Measurements from ENCODE around the gene MKNK2. TPM values are rescaled to one million over a fixed set of nuclear protein-coding genes. Genes with fewer than 3 reads are reported as not detected.

MKNK2 gene
- total and polyA plus RNA-seq, 11 donors: 110 to 318 (median 155) TPM

GRCh38 chr19:1999856-2000515 lies 51.1 kb downstream of the MKNK2 start:
- peaks cover 0 to 5% (median 0%) of the 10 kb centered on the region in 12 donors for H3K9me3 ChIP-seq
- ATAC-seq (no peak), DNase-seq (no peak)
- H3K27ac ChIP-seq: no peak overlapping the region
- H3K4me1 ChIP-seq: no peaks in the 10 kb centered on the region
- no peaks in the 10 kb centered on the region for H3K27me3 ChIP-seq
- 88 to 93% (median 92%) methylated on average over 21 to 26 of the region's 26 CpGs for WGBS, 4 donors
- intact Hi-C loops (cut with DNase I): no loop called here
- peaks cover 0 to 60% (median 33%) of the 10 kb centered on the region in 9 donors for H3K36me3 ChIP-seq
- H3K4me3 ChIP-seq: no peak overlapping the region
- TF ChIP-seq CTCF (IDR thresholded peaks at IDR 0.05) (no peak), POLR2A (IDR thresholded peaks at IDR 0.05) (no peak)

GRCh38 chr19:1998712-1999708 lies 52.0 kb downstream of the MKNK2 start:
- 92 to 96% (median 95%) methylated on average over 43 to 52 of the region's 52 CpGs for WGBS, 4 donors
- peaks cover 0 to 67% (median 39%) of the 10 kb centered on the region in 9 donors for H3K36me3 ChIP-seq
- ATAC-seq: peak in 2 of 4 donors; percentile 6 to 10
- DNase-seq: no peak
- TF ChIP-seq CTCF (IDR thresholded peaks at IDR 0.05) (no peak), POLR2A (IDR thresholded peaks at IDR 0.05) (no peak)
- no peak overlapping the region for H3K27ac ChIP-seq
- peaks cover 0 to 5% (median 0%) of the 10 kb centered on the region in 12 donors for H3K9me3 ChIP-seq
- no peaks in the 10 kb centered on the region for H3K4me1 ChIP-seq
- intact Hi-C loops (cut with DNase I): no loop called here
- H3K27me3 ChIP-seq: no peaks in the 10 kb centered on the region
- H3K4me3 ChIP-seq: no peak overlapping the region

GRCh38 chr19:1997353-1998233 lies 53.5 kb downstream of the MKNK2 start:
- 91 to 95% (median 93%) methylated on average over 29 to 31 of the region's 31 CpGs for WGBS, 4 donors

More at GRCh38 chr19:1997353-1998233, 53.5 kb downstream of the MKNK2 start:
- Histone ChIP-seq H3K27me3 (no peaks in the 10 kb centered on the region), H3K27ac (no peak overlapping the region), H3K4me3 (no peak overlapping the region), H3K4me1 (no peaks in the 10 kb centered on the region), H3K9me3 (peaks cover 0 to 5% (median 0%) of the 10 kb centered on the region in 12 donors), H3K36me3 (peaks cover 0 to 75% (median 39%) of the 10 kb centered on the region in 9 donors)
- DNase-seq (no peak), ATAC-seq (peak in 1 of 4 donors; percentile 37)
- TF ChIP-seq POLR2A (IDR thresholded peaks at IDR 0.05) (no peak), CTCF (IDR thresholded peaks at IDR 0.05) (no peak)
- intact Hi-C loops (cut with DNase I): no loop called here
